HFFc6 (cell line): Measurements from ENCODE around the gene MCF2L. TPM values are rescaled to one million over a fixed set of nuclear protein-coding genes. Genes with fewer than 3 reads are reported as not detected.

ENCODE experiments used
- DNase-seq: peaks from one replicate; pipeline ENCODE4 v3.0.0-alpha.2; 2018
- H3K27ac Mint-ChIP-seq: 2 replicates; pipeline ENCODE4 v1.8.0; 2020; ENCODE audit warnings: mild to moderate bottlenecking, mixed read lengths
- H3K27me3 Mint-ChIP-seq: 2 replicates; pipeline ENCODE4 v1.8.0; 2021; ENCODE audit warnings: mild to moderate bottlenecking, moderate library complexity, mixed read lengths; ENCODE audit not compliant: insufficient read depth
- H3K36me3 Mint-ChIP-seq: 2 replicates; pipeline ENCODE4 v1.8.0; 2021; ENCODE audit warnings: low read depth, mixed read lengths
- H3K4me1 Mint-ChIP-seq: 2 replicates; pipeline ENCODE4 v1.8.0; 2020; ENCODE audit warnings: low read depth, mixed read lengths
- H3K4me3 Mint-ChIP-seq: 2 replicates; pipeline ENCODE4 v1.8.0; 2020; ENCODE audit warnings: mild to moderate bottlenecking, moderate library complexity, mixed read lengths
- H3K9me3 Mint-ChIP-seq: 2 replicates; pipeline ENCODE4 v1.8.0; 2020; ENCODE audit warnings: mild to moderate bottlenecking, mixed read lengths
- total RNA-seq, 6 experiments: library from RNA; stranded (reverse); fragmentation: NEBNext Ultra II Directional; extraction: Animal tissue kit (Norgen Biotek cat#: 25700); gene quantifications; 2 replicates in 1 of 6; 3 replicates in 5 of 6; pipeline ENCODE4 v1.2.3, GENCODE V29; 2021
- TF ChIP-seq, protein P1 (sequence below): fragments of 200-600 bp; sonication (generic); IDR thresholded peaks from 2 replicates; pipeline ENCODE4 v1.5.0; 2021; ENCODE audit warnings: antibody characterized with exemption, mild to moderate bottlenecking

MCF2L gene
- total RNA-seq, 6 experiments from 2014 or later, result not detected

DNA sequence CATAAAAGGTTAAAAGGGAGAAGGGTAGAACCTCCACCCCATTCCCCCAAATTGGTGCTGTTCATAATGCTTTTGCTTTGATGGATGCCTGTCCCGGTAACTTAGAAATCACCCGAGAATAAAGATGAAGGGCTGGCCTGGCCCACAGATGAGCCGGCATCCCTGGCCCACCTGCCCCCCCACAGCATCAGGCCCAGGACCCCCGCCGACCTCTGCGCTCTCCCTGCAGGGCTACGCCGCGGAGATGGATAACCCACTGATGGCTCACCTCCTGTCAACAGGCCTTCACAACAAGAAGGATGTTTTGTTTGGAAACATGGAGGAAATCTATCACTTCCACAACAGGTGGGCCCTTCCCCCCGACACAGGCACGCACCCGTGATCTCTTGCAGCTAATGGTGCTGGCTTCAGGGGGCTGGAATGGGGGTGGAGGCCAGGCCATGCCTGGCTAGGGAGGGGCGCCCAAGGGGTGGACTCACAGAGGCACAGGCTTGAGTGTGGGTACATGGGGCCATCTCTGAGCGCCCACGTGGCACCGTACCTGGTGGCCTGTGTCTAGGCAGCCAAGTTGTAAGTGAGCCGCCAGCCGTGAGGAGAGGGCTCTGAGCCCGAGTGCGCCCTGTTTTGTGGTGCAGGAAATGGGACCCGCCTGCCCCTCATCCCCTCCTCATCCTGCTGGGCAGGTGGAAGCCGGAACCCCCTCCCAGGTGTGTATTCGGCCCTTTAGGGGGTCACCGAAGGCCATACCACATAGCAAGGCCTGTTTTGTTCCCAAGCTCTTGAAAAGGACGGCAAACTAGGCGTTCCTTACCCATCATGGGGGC lies 113.4 kb downstream of the MCF2L start:
- H3K4me1 Mint-ChIP-seq, result no peaks in the 10 kb centered on the region

DNA sequence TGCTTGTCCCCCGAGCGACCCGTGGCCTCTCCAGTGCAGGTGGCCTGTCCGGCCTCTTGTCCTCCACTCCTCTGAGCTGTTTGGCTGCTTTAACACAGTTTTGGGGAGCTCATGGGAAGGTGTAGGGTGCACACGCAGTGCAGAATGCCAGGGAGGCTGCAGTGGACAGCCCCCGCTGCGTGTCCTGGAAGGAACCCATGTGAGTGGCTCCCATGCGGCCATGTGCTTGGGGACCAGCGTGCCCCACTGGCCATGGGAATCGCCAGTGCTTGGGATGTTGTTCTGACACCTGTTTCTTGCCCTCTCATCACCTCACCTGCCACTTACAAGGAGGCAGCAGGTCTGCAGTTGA lies 114.0 kb downstream of the MCF2L start:
- Mint-ChIP-seq H3K36me3 (no peaks in the 10 kb centered on the region), H3K4me3 (no peak overlapping the region), H3K9me3 (no peaks in the 10 kb centered on the region), H3K4me1 (no peaks in the 10 kb centered on the region), H3K27me3 (peaks cover 19% of the 10 kb centered on the region), H3K27ac (no peak overlapping the region)
- no peak for DNase-seq
- TF ChIP-seq, protein P1, sequence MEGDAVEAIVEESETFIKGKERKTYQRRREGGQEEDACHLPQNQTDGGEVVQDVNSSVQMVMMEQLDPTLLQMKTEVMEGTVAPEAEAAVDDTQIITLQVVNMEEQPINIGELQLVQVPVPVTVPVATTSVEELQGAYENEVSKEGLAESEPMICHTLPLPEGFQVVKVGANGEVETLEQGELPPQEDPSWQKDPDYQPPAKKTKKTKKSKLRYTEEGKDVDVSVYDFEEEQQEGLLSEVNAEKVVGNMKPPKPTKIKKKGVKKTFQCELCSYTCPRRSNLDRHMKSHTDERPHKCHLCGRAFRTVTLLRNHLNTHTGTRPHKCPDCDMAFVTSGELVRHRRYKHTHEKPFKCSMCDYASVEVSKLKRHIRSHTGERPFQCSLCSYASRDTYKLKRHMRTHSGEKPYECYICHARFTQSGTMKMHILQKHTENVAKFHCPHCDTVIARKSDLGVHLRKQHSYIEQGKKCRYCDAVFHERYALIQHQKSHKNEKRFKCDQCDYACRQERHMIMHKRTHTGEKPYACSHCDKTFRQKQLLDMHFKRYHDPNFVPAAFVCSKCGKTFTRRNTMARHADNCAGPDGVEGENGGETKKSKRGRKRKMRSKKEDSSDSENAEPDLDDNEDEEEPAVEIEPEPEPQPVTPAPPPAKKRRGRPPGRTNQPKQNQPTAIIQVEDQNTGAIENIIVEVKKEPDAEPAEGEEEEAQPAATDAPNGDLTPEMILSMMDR, result no peak

More for the DNA sequence above, 113.4 kb downstream of the MCF2L start:
- no peak for DNase-seq
- no peaks in the 10 kb centered on the region for H3K36me3 Mint-ChIP-seq
- H3K9me3 Mint-ChIP-seq, result no peaks in the 10 kb centered on the region
- H3K4me3 Mint-ChIP-seq, result no peak overlapping the region
- peaks cover 23% of the 10 kb centered on the region for H3K27me3 Mint-ChIP-seq
- H3K27ac Mint-ChIP-seq, result no peak overlapping the region
- TF ChIP-seq, protein P1, result no peak

DNA sequence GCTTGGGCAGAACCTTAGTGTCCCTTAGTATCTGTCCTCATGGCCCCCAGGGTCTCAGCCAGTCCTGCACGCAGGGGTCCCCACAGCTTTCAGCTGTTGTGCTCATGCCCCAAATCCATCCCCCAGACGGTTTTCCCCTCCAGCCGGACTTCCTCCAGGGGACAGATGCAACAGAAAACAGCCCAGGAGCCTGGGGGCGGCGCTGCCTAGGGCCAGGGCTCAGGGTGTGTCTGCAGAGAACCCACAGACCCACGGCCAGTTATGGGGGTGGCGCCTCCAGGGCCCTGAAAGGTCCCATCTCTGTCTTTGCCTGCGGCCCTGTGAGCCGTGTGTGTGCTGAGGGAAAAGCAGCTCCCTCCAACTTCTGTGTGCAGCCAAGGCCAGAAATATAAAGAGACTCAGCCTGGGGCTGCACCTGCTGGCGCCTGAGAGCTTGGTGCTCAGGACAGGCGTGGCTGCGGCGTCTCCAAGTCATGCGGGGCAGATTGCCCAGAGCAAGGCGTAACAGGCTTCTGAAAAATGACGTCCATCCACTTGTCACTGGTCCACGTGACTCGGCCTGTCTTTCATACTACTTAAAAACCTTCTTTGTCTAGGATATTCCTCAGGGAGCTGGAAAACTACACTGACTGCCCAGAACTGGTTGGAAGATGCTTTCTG lies 114.5 kb downstream of the MCF2L start:
- Mint-ChIP-seq H3K9me3 (no peaks in the 10 kb centered on the region), H3K36me3 (no peaks in the 10 kb centered on the region), H3K27ac (no peak overlapping the region), H3K4me1 (no peaks in the 10 kb centered on the region), H3K4me3 (no peak overlapping the region), H3K27me3 (peaks cover 23% of the 10 kb centered on the region)
- no peak for DNase-seq
- TF ChIP-seq, protein P1, result no peak

DNA sequence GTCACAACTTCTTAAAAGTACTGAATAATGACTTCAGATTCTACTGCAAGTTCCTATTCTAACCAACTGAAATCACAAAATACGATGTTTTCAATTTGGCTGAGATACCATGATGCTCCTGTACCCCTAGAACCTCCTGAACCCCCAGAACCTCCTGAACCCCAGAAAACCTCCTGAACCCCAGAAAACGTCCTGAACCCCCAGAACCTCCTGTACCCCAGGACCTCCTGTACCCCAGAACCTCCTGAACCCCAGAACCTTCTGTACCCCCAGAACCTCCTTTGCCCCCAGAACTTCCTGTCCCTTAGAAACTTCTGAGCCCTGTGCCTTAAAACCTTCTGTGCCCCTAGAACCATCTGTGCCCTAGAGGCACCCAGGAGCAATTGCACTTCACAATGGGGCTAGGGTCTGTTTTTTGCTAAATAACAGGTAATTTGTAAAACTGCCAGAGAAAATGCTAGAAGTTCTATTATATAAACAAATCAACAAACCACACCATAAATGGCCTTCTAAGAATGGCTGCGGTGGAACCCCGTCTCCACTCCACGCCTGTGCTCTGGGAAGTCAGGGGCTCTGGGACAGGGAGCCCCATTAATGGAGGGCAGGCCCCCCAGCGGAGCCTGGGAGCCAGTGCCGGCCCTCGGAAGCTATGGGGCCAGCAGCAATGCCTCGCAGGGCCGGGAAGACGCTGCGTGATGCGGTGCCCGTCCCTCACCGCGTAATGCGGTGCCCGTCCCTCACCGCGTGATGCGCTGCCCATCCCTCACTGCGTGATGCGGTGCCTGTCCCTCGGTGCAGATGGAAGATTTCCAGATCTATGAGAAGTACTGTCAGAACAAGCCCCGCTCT lies 115.3 kb downstream of the MCF2L start:
- peaks cover 25% of the 10 kb centered on the region for H3K27me3 Mint-ChIP-seq
- H3K4me1 Mint-ChIP-seq, result no peaks in the 10 kb centered on the region

More for the DNA sequence above, 115.3 kb downstream of the MCF2L start:
- TF ChIP-seq, protein P1, result 0 out of 2 replicates have a peak, but pooled peaks have one; percentile 19
- H3K27ac Mint-ChIP-seq, result no peak overlapping the region
- H3K9me3 Mint-ChIP-seq, result no peaks in the 10 kb centered on the region
- no peaks in the 10 kb centered on the region for H3K36me3 Mint-ChIP-seq
- H3K4me3 Mint-ChIP-seq, result no peak overlapping the region
- no peak for DNase-seq
